OCI-LY1 (cell line): ENCODE results near the gene AMDHD2.
"Not testable (repeated sequence)": the region's sequence is repeated elsewhere in the genome, so short reads cannot be mapped to it uniquely, and the experiment has no call there.

Source experiments
- H2AFZ ChIP-seq: fragments of 200-600 bp; sonication (generic), shearing (Covaris generic); 2 replicates; pipeline ENCODE4 v1.6.0; 2014; ENCODE audit warnings: antibody characterized with exemption, mild to moderate bottlenecking, low read length
- H3F3A ChIP-seq: fragments of 200-600 bp; sonication (generic), shearing (Covaris generic); 2 replicates; pipeline ENCODE4 v1.6.0; 2014; ENCODE audit warnings: mild to moderate bottlenecking, antibody characterized with exemption, low read length, moderate library complexity; ENCODE audit not compliant: insufficient read depth
- H3K27ac ChIP-seq: fragments of 200-600 bp; sonication (generic); 2 replicates; pipeline ENCODE4 v1.5.1; 2014; ENCODE audit warnings: low read length, mixed run types, mild to moderate bottlenecking, low read depth; ENCODE audit not compliant: poor library complexity, severe bottlenecking
- H3K27me3 ChIP-seq: fragments of 200-600 bp; sonication (generic); 2 replicates; pipeline ENCODE4 v1.6.0; 2014; ENCODE audit warnings: antibody characterized with exemption, mild to moderate bottlenecking, low read length, moderate library complexity; ENCODE audit not compliant: insufficient read depth
- H3K36me3 ChIP-seq: fragments of 200-600 bp; sonication (generic); 2 replicates; pipeline ENCODE4 v1.6.1; 2014; ENCODE audit warnings: mild to moderate bottlenecking, antibody characterized with exemption, low read length, moderate library complexity, mixed read lengths; ENCODE audit not compliant: insufficient read depth
- H3K4me1 ChIP-seq: fragments of 200-600 bp; sonication (generic); 2 replicates; pipeline ENCODE4 v1.5.1; 2014; ENCODE audit warnings: mild to moderate bottlenecking, low read length, moderate library complexity; ENCODE audit not compliant: insufficient read depth, severe bottlenecking
- H3K4me2 ChIP-seq: fragments of 200-600 bp; sonication (generic), shearing (Covaris generic); 2 replicates; pipeline ENCODE4 v1.6.1; 2014; ENCODE audit warnings: low read length
- H3K4me3 ChIP-seq: fragments of 200-600 bp; sonication (generic); 2 replicates; pipeline ENCODE4 v1.5.1; 2014; ENCODE audit warnings: low read length, low read depth, mild to moderate bottlenecking, mixed read lengths; ENCODE audit not compliant: poor library complexity, severe bottlenecking
- H3K79me2 ChIP-seq: fragments of 200-600 bp; shearing (Covaris generic); 2 replicates; pipeline ENCODE4 v1.6.1; 2016; ENCODE audit warnings: mixed run types, low read length, mixed read lengths; ENCODE audit not compliant: insufficient read depth
- H3K9ac ChIP-seq: fragments of 200-600 bp; sonication (generic), shearing (Covaris generic); 2 replicates; pipeline ENCODE4 v1.6.1; 2014; ENCODE audit warnings: mild to moderate bottlenecking, low read length, mixed read lengths
- H3K9me2 ChIP-seq: fragments of 200-600 bp; sonication (generic), shearing (Covaris generic); 2 replicates; pipeline ENCODE4 v1.6.1; 2014; ENCODE audit warnings: low read depth, mild to moderate bottlenecking, low read length, mixed read lengths
- H3K9me3 ChIP-seq: fragments of 200-600 bp; shearing (Covaris generic); 2 replicates; pipeline ENCODE4 v1.6.1; 2014; ENCODE audit warnings: low read length, mixed read lengths
- H4K20me1 ChIP-seq: fragments of 200-600 bp; sonication (generic), shearing (Covaris generic); 2 replicates; pipeline ENCODE4 v1.6.0; 2016; ENCODE audit warnings: mild to moderate bottlenecking, low read length; ENCODE audit not compliant: insufficient read depth
- CTCF ChIP-seq: fragments of 200-600 bp; sonication (generic), shearing (Covaris generic); IDR thresholded peaks from 2 replicates; pipeline ENCODE4 v1.5.1; 2017; ENCODE audit warnings: mild to moderate bottlenecking, antibody characterized with exemption, low read length, moderate library complexity, mixed read lengths
- EZH2 ChIP-seq: fragments of 200-600 bp; sonication (generic), shearing (Covaris generic); IDR thresholded peaks from 2 replicates; pipeline ENCODE4 v1.8.0; 2017; ENCODE audit warnings: borderline replicate concordance, mixed run types, mild to moderate bottlenecking, antibody characterized with exemption, low read length, moderate library complexity, mixed read lengths

Gene AMDHD2

GRCh38 chr16:2477327-2477726 lies 42.8 kb upstream of the AMDHD2 start:
- TF ChIP-seq CTCF (no peak), EZH2 (no peak)
- no peak overlapping the region for H3K9ac ChIP-seq
- peaks cover 21% of the 10 kb centered on the region for H3K4me1 ChIP-seq
- H3K27me3 ChIP-seq, result peaks cover 12% of the 10 kb centered on the region; the same call in 1 of the 2 replicates
- H4K20me1 ChIP-seq, result no peaks in the 10 kb centered on the region
- H3K79me2 ChIP-seq, result no peaks in the 10 kb centered on the region
- H3K9me2 ChIP-seq, result no peaks in the 10 kb centered on the region
- H2AFZ ChIP-seq, result no peak overlapping the region
- H3K4me3 ChIP-seq, result no peak overlapping the region
- no peaks in the 10 kb centered on the region for H3F3A ChIP-seq
- no peak overlapping the region for H3K27ac ChIP-seq
- no peak overlapping the region for H3K4me2 ChIP-seq
- no peaks in the 10 kb centered on the region for H3K36me3 ChIP-seq
- H3K9me3 ChIP-seq, result no peaks in the 10 kb centered on the region

- Histone ChIP-seq H4K20me1 (no peaks in the 10 kb centered on the region), H3K9me3 (no peaks in the 10 kb centered on the region), H3K9ac (no peak overlapping the region), H3K4me2 (no peak overlapping the region), H2AFZ (no peak overlapping the region), H3K27ac (no peak overlapping the region), H3F3A (no peaks in the 10 kb centered on the region), H3K4me1 (peaks cover 18% of the 10 kb centered on the region), H3K79me2 (no peaks in the 10 kb centered on the region), H3K4me3 (no peak overlapping the region), H3K36me3 (no peaks in the 10 kb centered on the region), H3K27me3 (peaks cover 2% of the 10 kb centered on the region; the same call in 1 of the 2 replicates), H3K9me2 (no peaks in the 10 kb centered on the region)
- TF ChIP-seq EZH2, result no peak
- TF ChIP-seq CTCF, result no peak
Measured at GRCh38 chr16:2478279-2478678, 41.9 kb upstream of the AMDHD2 start.

DNA sequence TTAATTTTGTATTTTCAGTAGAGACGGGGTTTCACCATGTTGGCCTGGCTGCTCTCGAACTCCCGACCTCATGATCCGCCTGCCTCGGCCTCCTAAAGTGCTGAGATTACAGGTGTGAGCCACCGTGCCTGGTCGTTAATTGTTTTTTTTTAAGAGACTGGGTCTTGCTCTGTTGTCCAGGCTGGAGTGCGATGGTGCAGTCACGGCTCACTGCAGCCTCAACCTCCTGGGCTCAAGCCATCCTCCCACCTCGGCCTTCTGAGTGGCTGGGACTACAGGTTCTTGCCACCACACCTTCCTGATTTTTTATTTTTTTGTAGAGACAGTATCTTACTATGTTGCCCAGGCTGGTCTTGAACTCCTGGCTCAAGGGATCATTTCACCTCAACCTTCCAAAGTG lies 40.2 kb upstream of the AMDHD2 start:
- H3K4me3 ChIP-seq, H3K9ac ChIP-seq, H3K9me3 ChIP-seq, H3F3A ChIP-seq, H3K27me3 ChIP-seq, H4K20me1 ChIP-seq, H2AFZ ChIP-seq, H3K36me3 ChIP-seq, H3K9me2 ChIP-seq, H3K4me2 ChIP-seq, H3K27ac ChIP-seq, H3K79me2 ChIP-seq, H3K4me1 ChIP-seq: not testable (repeated sequence)

DNA sequence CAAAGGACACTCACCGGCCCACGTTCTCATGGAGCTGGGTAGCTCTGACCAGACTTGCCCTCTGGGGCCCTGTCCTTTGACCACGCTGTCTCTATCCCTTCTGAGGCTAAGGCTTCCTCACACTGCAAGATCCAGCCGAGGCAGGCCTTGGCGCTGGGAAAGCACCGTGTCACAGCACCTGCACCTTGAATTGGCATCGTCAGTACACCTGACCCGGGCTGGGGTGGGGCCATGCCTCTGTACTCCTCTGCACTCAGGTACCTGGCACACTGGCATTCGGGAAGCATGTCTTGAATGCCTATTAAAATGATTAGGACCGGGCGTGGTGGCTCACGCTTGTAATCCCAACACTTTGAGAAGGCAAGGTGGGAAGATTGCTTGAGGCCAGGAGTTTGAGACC lies 39.2 kb upstream of the AMDHD2 start:
- no peak for TF ChIP-seq EZH2
- TF ChIP-seq CTCF, result no peak
- Histone ChIP-seq H3K9me3 (no peaks in the 10 kb centered on the region), H2AFZ (no peak overlapping the region), H4K20me1 (no peaks in the 10 kb centered on the region), H3K4me1 (peaks cover 3% of the 10 kb centered on the region), H3K4me2 (no peak overlapping the region), H3K36me3 (no peaks in the 10 kb centered on the region), H3K9me2 (no peaks in the 10 kb centered on the region), H3K27ac (no peak overlapping the region), H3F3A (no peaks in the 10 kb centered on the region), H3K79me2 (no peaks in the 10 kb centered on the region), H3K27me3 (no peaks in the 10 kb centered on the region; the same call in 1 of the 2 replicates), H3K4me3 (no peak overlapping the region), H3K9ac (no peak overlapping the region)
